ENCODE data around the gene GIPC2. TPM values are rescaled to one million over a fixed set of nuclear protein-coding genes. Genes with fewer than 3 reads are reported as not detected.
"Not testable (repeated sequence)": the region's sequence is repeated elsewhere in the genome, so short reads cannot be mapped to it uniquely, and the experiment has no call there.

Gene GIPC2
- total RNA-seq, 1 donor from 2014 or later = 9.4 TPM

GRCh38 chr1:78068681-78069283, 23.0 kb downstream of the GIPC2 start:
- no peak for DNase-seq (ENCODE audit: low spot score)

- DNase-seq (ENCODE audit: low spot score) = no peak
Measured at GRCh38 chr1:78069784-78070183, 24.0 kb downstream of the GIPC2 start.

- DNase-seq (ENCODE audit: low spot score) = no peak
Measured at GRCh38 chr1:78070210-78070609, 24.4 kb downstream of the GIPC2 start.

GRCh38 chr1:78070758-78071157, 25.0 kb downstream of the GIPC2 start:
- no peak for DNase-seq (ENCODE audit: low spot score)

GRCh38 chr1:78071696-78072095, 25.9 kb downstream of the GIPC2 start:
- no peak for DNase-seq (ENCODE audit: low spot score)

- DNase-seq (ENCODE audit: low spot score) = no peak
Measured at GRCh38 chr1:78072216-78072615, 26.4 kb downstream of the GIPC2 start.

GRCh38 chr1:78073441-78073840, 27.7 kb downstream of the GIPC2 start:
- DNase-seq (ENCODE audit: low spot score) = no peak

GRCh38 chr1:78075621-78076020, 29.9 kb downstream of the GIPC2 start:
- no peak for DNase-seq (ENCODE audit: low spot score)

- DNase-seq (ENCODE audit: low spot score) = peak; percentile 22
Measured at GRCh38 chr1:78078358-78078757, 32.6 kb downstream of the GIPC2 start.

GRCh38 chr1:78079580-78079979, 33.8 kb downstream of the GIPC2 start:
- DNase-seq (ENCODE audit: low spot score) = no peak

GRCh38 chr1:78080767-78081166, 35.0 kb downstream of the GIPC2 start:
- no peak for DNase-seq (ENCODE audit: low spot score)

- DNase-seq (ENCODE audit: low spot score) = no peak
Measured at GRCh38 chr1:78081980-78082860, 36.5 kb downstream of the GIPC2 start.

GRCh38 chr1:78084639-78085038, 38.9 kb downstream of the GIPC2 start:
- not testable (repeated sequence) for DNase-seq (ENCODE audit: low spot score)

- DNase-seq (ENCODE audit: low spot score) = no peak
Measured at GRCh38 chr1:78086697-78087096, 40.9 kb downstream of the GIPC2 start.

GRCh38 chr1:78088015-78088414, 42.2 kb downstream of the GIPC2 start:
- no peak for DNase-seq (ENCODE audit: low spot score)

- DNase-seq (ENCODE audit: low spot score) = no peak
Measured at GRCh38 chr1:78088486-78088885, 42.7 kb downstream of the GIPC2 start.

- no peak for DNase-seq (ENCODE audit: low spot score)
Measured at GRCh38 chr1:78089010-78089409, 43.2 kb downstream of the GIPC2 start.

GRCh38 chr1:78090472-78091133, 44.8 kb downstream of the GIPC2 start:
- DNase-seq (ENCODE audit: low spot score) = no peak

- DNase-seq (ENCODE audit: low spot score) = no peak
Measured at GRCh38 chr1:78091215-78091813, 45.5 kb downstream of the GIPC2 start.

GRCh38 chr1:78091886-78092285, 46.1 kb downstream of the GIPC2 start:
- no peak for DNase-seq (ENCODE audit: low spot score)

GRCh38 chr1:78092643-78093042, 46.9 kb downstream of the GIPC2 start:
- DNase-seq (ENCODE audit: low spot score) = no peak

GRCh38 chr1:78093560-78093959, 47.8 kb downstream of the GIPC2 start:
- DNase-seq (ENCODE audit: low spot score) = no peak

All from umbilical cord (tissue), 2 donors.